Measurements from ENCODE around the gene MAEA.

Gene MAEA

DNA sequence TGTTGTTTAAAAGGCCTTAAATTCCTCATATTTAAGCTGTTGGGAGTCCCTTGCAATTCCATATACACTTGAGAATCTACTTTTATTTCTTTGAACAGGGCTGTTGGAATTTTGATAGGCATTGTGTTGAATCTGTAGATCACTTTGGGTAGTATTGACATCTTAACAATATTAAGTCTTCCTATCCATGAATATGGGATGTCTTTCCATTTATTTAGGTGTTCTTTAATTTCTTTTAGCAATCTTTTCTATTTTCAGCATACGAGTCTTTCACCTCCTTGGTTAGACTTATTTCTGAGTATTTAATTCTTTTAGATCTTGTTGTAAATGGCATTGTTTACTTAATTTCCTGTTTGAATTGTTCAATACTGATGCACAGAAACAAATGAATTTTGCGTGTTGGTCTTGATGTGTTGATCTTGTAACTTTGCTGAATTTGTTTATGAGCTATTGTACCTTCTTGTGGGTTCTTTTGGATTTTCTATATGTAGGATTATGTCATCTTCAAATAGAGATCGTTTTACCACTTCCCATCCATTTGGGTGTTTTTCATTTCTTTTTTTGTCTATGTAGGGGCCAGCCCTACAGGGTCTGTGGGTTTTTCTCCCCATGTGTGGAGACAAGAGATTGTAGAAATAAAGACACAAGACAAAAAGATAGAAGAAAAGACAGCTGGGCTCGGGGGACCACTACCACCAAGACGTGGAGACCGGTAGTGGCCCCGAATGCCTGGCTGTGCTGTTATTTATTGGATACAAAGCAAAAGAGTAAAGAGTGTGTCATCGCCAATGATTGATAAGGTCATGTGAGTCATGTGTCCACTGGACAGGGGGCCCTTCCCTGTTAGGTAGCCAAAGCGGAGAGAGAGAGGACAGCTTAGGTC lies 22.6 kb upstream of the MAEA start:
- Histone ChIP-seq H3K4me1 (ENCODE audit: control insufficient read depth, insufficient read depth, low read length) (no peaks in the 10 kb centered on the region), H3K4me2 (ENCODE audit: low read length) (no peak overlapping the region), H3K36me3 (ENCODE audit: insufficient read depth, low read length) (no peaks in the 10 kb centered on the region), H3K9ac (ENCODE audit: low read depth, low read length) (no peak overlapping the region), H3K4me3 (ENCODE audit: low read length) (no peak overlapping the region), H3K9me3 (replicated peaks; ENCODE audit: low read length) (peaks cover 3% of the 10 kb centered on the region), H3K27me3 (ENCODE audit: control insufficient read depth, insufficient read depth, low read length) (no peaks in the 10 kb centered on the region)

DNA sequence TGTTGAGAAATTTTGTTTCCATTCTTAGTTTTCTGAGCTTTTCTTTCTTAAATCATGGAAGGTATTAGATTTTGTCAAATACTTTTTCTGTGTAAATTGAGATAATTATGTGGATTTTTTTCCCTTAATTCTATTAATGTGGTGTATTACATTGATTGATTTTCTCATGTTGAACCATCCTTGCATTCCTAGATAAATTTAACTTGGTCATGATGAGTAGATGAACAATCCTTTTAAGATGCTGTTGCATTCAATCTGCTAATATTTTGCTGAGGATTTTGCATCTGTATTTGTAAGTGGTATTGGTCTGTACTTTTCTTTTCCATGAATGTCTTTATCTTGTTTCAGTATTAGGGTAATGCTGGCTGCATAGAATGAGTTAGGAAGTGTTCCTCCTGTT lies 20.5 kb upstream of the MAEA start:
- no peaks in the 10 kb centered on the region for H3K36me3 ChIP-seq (ENCODE audit: insufficient read depth, low read length)
- H3K4me2 ChIP-seq (ENCODE audit: low read length): no peak overlapping the region
- H3K9me3 ChIP-seq (replicated peaks; ENCODE audit: low read length): peaks cover 3% of the 10 kb centered on the region
- H3K9ac ChIP-seq (ENCODE audit: low read depth, low read length): no peak overlapping the region
- H3K27me3 ChIP-seq (ENCODE audit: control insufficient read depth, insufficient read depth, low read length): no peaks in the 10 kb centered on the region
- H3K4me1 ChIP-seq (ENCODE audit: control insufficient read depth, insufficient read depth, low read length): no peaks in the 10 kb centered on the region
- H3K4me3 ChIP-seq (ENCODE audit: low read length): no peak overlapping the region

DNA sequence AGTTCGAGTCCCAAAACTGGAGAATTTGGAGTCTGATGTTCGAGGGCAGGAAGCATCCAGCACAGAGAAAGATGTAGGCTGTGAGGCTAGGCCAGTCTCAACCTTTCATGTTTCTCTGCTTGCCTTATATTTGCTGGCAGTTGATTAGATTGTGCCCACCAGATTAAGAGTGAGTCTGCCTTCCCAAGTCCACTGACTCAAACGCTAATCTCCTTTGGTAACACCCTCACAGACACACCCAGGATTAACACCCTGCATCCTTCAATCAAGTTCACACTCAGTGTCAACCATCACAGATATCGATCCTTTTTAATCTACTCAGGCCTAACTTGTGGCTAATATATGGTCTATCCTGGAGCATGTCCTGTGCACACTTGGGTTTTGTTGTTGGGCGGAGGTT lies 18.0 kb upstream of the MAEA start:
- Histone ChIP-seq H3K4me3 (ENCODE audit: low read length) (no peak overlapping the region), H3K4me1 (ENCODE audit: control insufficient read depth, insufficient read depth, low read length) (no peaks in the 10 kb centered on the region), H3K9ac (ENCODE audit: low read depth, low read length) (no peak overlapping the region), H3K4me2 (ENCODE audit: low read length) (no peak overlapping the region), H3K9me3 (replicated peaks; ENCODE audit: low read length) (peaks cover 3% of the 10 kb centered on the region), H3K36me3 (ENCODE audit: insufficient read depth, low read length) (no peaks in the 10 kb centered on the region), H3K27me3 (ENCODE audit: control insufficient read depth, insufficient read depth, low read length) (no peaks in the 10 kb centered on the region)

DNA sequence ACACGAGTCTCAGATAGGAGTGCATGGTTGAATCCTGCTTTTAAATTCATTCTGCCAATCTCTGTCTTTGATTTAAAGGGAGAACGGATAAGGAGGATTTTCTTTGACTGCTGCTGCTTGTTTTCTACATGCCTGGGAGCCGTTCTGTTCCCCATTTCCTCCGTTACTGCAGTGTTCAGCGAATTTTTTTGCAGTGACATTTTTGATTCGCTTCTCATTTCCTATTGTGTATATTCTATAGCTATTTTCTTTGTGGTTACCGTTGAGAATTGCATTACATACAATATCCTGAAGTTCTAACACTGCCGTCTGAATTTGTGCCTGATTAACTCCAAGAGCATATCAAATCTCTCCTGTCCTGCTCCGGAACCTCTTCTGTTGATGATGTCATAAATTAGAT lies 14.8 kb upstream of the MAEA start:
- H3K4me1 ChIP-seq (ENCODE audit: control insufficient read depth, insufficient read depth, low read length): no peaks in the 10 kb centered on the region
- no peaks in the 10 kb centered on the region for H3K36me3 ChIP-seq (ENCODE audit: insufficient read depth, low read length)
- no peak overlapping the region for H3K9ac ChIP-seq (ENCODE audit: low read depth, low read length)
- H3K4me2 ChIP-seq (ENCODE audit: low read length): no peak overlapping the region
- no peaks in the 10 kb centered on the region for H3K27me3 ChIP-seq (ENCODE audit: control insufficient read depth, insufficient read depth, low read length)
- H3K4me3 ChIP-seq (ENCODE audit: low read length): no peak overlapping the region
- no peaks in the 10 kb centered on the region for H3K9me3 ChIP-seq (replicated peaks; ENCODE audit: low read length)

DNA sequence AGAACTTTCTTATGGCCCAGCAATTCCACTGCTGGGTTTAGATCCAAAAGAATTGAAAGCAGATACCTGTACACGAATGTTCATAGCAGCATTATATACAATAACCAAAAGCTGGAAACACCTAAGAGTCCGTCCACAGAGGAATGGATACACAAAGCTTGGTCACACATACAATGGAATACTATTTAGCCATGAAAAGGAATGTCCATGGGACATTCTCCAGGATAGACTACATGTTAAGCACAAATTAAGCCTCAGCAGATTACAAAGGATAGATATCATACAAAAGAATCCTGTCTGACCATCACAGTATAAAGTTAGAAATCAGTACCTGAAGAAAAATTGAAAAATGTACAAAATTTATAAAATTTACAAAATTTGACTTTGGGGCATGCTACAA lies 12.7 kb upstream of the MAEA start:
- H3K4me3 ChIP-seq (ENCODE audit: low read length): no peak overlapping the region
- no peak overlapping the region for H3K9ac ChIP-seq (ENCODE audit: low read depth, low read length)
- no peak overlapping the region for H3K4me2 ChIP-seq (ENCODE audit: low read length)
- no peaks in the 10 kb centered on the region for H3K27me3 ChIP-seq (ENCODE audit: control insufficient read depth, insufficient read depth, low read length)
- no peaks in the 10 kb centered on the region for H3K9me3 ChIP-seq (replicated peaks; ENCODE audit: low read length)
- no peaks in the 10 kb centered on the region for H3K4me1 ChIP-seq (ENCODE audit: control insufficient read depth, insufficient read depth, low read length)
- no peaks in the 10 kb centered on the region for H3K36me3 ChIP-seq (ENCODE audit: insufficient read depth, low read length)

DNA sequence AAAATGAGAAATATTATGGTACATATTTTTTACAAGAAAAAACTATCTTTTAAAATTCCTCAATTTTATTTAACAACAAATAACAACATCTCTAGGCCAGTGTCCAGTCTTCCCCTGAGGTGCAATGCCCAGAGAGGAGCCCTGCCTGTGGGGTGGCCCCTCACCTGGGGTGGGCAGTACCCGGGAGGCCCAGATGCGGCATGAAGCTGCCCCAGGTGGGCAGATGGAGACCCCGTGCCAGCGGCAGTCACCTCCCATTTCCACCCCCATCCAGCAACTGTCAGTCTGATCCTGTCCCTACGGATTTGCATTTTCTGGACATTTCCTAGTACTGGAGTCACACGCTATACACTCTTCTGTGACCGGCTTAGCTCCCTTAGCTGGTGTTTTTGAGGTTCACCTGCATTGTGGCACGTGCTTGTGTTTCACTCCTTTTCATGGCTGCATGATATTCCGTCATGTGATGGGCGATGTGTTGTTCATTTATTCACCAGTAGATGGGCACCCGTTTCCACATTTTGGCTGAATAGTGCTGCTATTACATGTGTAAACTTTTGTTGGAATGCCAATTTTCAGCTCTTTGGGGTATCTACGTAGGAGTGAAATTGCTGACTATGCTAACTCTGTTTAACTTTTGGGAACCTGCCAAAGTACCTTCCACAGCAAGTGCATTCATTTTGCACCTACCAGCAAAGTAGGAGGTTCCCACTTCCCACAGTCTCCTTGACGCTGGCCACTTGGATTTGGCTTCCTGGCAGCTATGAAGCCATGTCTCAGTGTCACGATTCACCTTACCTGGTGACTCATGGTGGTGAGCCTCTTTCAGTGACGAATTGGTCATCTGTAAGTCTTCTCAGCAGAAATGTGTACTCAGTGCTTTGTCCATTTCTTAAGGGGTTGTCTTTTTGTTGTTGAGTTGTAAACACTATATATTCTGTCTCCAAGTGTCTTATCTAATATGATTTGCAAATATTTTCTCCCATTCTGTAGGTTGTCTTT lies 11.7 kb upstream of the MAEA start:
- H3K27me3 ChIP-seq (ENCODE audit: control insufficient read depth, insufficient read depth, low read length): no peaks in the 10 kb centered on the region
- no peak overlapping the region for H3K4me3 ChIP-seq (ENCODE audit: low read length)
- no peaks in the 10 kb centered on the region for H3K9me3 ChIP-seq (replicated peaks; ENCODE audit: low read length)
- H3K36me3 ChIP-seq (ENCODE audit: insufficient read depth, low read length): no peaks in the 10 kb centered on the region
- H3K9ac ChIP-seq (ENCODE audit: low read depth, low read length): no peak overlapping the region
- no peaks in the 10 kb centered on the region for H3K4me1 ChIP-seq (ENCODE audit: control insufficient read depth, insufficient read depth, low read length)
- no peak overlapping the region for H3K4me2 ChIP-seq (ENCODE audit: low read length)

DNA sequence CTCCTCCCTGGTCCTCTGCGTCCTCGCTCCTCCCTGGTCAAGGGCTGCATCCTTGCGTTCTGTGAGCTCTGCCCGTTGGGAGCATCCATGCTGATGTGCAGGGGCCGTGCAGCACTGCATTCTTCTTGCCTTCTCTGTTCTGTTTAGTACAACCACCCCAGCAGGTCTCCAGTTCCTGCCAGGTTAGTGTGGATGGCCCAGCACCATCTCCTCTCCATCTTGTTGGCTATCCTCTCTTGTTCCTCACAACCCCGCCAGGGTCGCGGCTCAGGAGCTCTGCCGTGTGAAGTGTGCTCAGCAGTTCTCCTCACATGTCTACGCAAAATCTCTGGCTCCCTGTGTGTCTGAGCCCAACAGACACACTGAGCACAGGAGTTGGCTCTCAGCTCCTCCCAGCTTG lies 10.4 kb upstream of the MAEA start:
- Histone ChIP-seq H3K9me3 (replicated peaks; ENCODE audit: low read length) (no peaks in the 10 kb centered on the region), H3K9ac (ENCODE audit: low read depth, low read length) (no peak overlapping the region), H3K4me3 (ENCODE audit: low read length) (no peak overlapping the region), H3K27me3 (ENCODE audit: control insufficient read depth, insufficient read depth, low read length) (no peaks in the 10 kb centered on the region), H3K4me2 (ENCODE audit: low read length) (no peak overlapping the region), H3K4me1 (ENCODE audit: control insufficient read depth, insufficient read depth, low read length) (no peaks in the 10 kb centered on the region), H3K36me3 (ENCODE audit: insufficient read depth, low read length) (no peaks in the 10 kb centered on the region)

DNA sequence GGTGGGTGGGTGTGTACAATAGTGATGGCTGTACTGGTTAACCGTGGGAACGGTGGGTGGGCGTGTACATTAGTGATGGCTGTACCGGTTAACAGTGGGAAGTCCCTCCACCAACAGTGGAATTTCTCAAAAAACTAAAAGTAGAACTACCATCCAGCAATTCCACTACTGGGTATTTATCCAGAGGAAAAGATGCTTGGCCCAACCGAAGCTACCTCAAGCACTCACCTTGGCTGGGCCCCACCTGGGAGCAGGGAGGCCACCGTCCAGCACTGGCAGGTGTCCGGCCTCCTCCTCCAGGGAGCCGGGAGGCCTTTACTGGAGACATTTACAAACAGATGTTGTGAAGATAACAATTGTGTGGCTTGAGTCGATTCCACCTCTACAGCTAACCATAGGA lies 6.0 kb upstream of the MAEA start:
- Histone ChIP-seq H3K4me2 (ENCODE audit: low read length) (no peak overlapping the region), H3K4me1 (ENCODE audit: control insufficient read depth, insufficient read depth, low read length) (no peaks in the 10 kb centered on the region), H3K36me3 (ENCODE audit: insufficient read depth, low read length) (no peaks in the 10 kb centered on the region), H3K9me3 (replicated peaks; ENCODE audit: low read length) (no peaks in the 10 kb centered on the region), H3K9ac (ENCODE audit: low read depth, low read length) (no peak overlapping the region), H3K27me3 (ENCODE audit: control insufficient read depth, insufficient read depth, low read length) (no peaks in the 10 kb centered on the region), H3K4me3 (ENCODE audit: low read length) (no peak overlapping the region)

DNA sequence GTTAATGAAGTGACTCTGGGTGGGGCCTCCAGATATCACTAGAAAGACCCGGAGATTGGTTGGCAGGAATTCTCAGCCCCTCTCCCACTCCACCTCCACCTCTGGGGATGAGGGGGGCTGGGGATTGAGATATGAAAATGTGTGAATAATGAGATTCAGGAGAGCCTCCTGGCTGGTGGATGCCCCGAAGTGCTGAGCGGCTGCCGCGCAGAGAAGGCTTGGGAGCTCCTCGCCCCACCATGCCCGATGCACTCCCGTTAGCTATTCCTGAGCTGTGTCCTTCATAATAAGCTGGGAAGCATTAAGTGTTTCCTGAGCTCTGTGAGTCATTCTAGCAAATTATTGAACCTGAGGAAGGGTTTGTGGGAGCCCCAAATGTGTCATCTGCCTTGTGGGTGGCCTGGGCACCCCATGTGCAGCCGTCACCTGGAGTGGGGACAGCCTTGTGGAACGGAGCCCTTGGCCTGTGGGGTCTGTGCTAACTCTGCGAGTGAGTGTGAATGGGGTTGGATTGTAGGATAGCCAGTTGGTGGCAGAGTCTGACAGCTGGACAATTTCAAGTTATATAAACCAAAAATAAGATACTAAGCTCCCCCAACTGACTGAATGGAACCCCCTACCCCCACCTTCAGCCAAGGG lies 4.4 kb upstream of the MAEA start:
- Histone ChIP-seq H3K9ac (ENCODE audit: low read depth, low read length) (no peak overlapping the region), H3K4me3 (ENCODE audit: low read length) (no peak overlapping the region), H3K36me3 (ENCODE audit: insufficient read depth, low read length) (no peaks in the 10 kb centered on the region), H3K4me1 (ENCODE audit: control insufficient read depth, insufficient read depth, low read length) (no peaks in the 10 kb centered on the region), H3K4me2 (ENCODE audit: low read length) (no peak overlapping the region), H3K9me3 (replicated peaks; ENCODE audit: low read length) (no peaks in the 10 kb centered on the region), H3K27me3 (ENCODE audit: control insufficient read depth, insufficient read depth, low read length) (no peaks in the 10 kb centered on the region)

DNA sequence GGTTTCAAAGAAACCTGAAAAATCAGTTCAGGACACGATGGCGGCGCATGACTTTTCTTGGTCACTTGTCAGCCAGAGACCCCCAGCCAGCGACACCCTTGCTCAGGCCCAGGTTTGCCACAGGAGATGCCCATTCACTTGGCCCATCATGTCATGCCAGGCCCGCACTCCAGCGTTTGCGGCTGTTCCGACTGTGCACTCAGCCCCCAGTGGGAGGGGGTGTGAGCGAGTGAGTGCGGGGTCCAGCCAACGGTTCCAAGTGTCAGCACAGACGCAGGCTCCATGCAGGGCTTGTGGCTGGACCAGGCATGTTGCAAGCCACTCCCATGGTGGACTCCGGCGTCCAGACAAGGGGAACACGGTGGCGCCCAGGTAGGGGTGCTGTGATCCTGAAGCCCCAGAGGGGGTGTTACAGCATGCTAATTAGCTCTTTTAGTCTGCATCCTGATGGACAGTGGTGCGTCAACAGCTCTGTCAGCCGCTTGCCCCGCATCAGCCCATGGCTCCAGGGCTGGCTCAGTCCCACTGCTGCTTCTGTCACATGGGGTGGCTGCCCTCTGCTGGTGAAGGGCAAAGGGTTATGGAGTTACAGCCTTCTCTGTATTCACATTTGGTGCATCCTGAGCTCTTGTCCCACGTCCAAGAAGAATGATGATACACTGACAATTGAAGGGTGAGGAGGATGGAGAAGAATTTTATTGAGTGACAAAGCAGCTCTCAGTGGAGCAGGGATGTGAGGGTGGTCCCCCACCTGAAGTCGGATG lies 3.7 kb upstream of the MAEA start:
- H3K36me3 ChIP-seq (ENCODE audit: insufficient read depth, low read length): no peaks in the 10 kb centered on the region
- H3K9me3 ChIP-seq (replicated peaks; ENCODE audit: low read length): no peaks in the 10 kb centered on the region
- H3K9ac ChIP-seq (ENCODE audit: low read depth, low read length): no peak overlapping the region
- H3K27me3 ChIP-seq (ENCODE audit: control insufficient read depth, insufficient read depth, low read length): no peaks in the 10 kb centered on the region
- H3K4me3 ChIP-seq (ENCODE audit: low read length): no peak overlapping the region
- no peak overlapping the region for H3K4me2 ChIP-seq (ENCODE audit: low read length)
- peaks cover 2% of the 10 kb centered on the region for H3K4me1 ChIP-seq (ENCODE audit: control insufficient read depth, insufficient read depth, low read length)

DNA sequence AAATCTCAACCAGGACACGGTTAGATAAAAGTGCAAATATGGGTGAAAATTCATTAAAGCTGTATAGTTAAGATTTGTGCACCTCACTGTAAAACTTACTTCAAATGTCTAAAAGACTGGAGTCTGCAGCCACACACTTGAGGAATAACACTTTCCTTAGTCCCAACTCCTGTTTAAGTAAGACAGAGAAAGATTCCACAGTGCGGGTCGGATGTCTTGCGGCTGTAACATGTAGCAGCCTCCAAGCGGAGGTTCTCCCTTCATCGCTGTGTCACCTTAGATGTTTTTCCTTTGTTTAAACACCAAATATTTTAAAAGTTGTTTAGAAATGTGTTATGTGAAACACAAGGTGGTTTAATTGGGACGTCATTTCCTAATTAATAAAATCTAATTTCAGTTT lies 905 bp upstream of the MAEA start:
- peak overlapping the region; percentile 98 for H3K4me2 ChIP-seq (ENCODE audit: low read length)
- H3K27me3 ChIP-seq (ENCODE audit: control insufficient read depth, insufficient read depth, low read length): no peaks in the 10 kb centered on the region
- peaks cover 20% of the 10 kb centered on the region for H3K4me1 ChIP-seq (ENCODE audit: control insufficient read depth, insufficient read depth, low read length)
- no peaks in the 10 kb centered on the region for H3K9me3 ChIP-seq (replicated peaks; ENCODE audit: low read length)
- H3K9ac ChIP-seq (ENCODE audit: low read depth, low read length): peak overlapping the region; percentile 98
- peak overlapping the region; percentile 97 for H3K4me3 ChIP-seq (ENCODE audit: low read length)
- peaks cover 4% of the 10 kb centered on the region for H3K36me3 ChIP-seq (ENCODE audit: insufficient read depth, low read length)
